CD4-positive, alpha-beta T cell treated with Interferon gamma for 1 hour (primary cell): ENCODE measurements around the gene CNPY1.
A peak's percentile ranks its signal among the peaks of the same experiment; 100 is the strongest.

ENCODE experiments used
- DNase-seq: peaks from one replicate; pipeline ENCODE4 v3.0.0-alpha.2; 2020

CNPY1 gene

GRCh38 chr7:155487509-155488482 is 58.6 kb downstream of the CNPY1 start:
- DNase-seq, result no peak

- no peak for DNase-seq
Observed at GRCh38 chr7:155486783-155487508, 59.4 kb downstream of the CNPY1 start.

- no peak for DNase-seq
Observed at GRCh38 chr7:155484483-155485399, 61.6 kb downstream of the CNPY1 start.

GRCh38 chr7:155483868-155484325 is 62.5 kb downstream of the CNPY1 start:
- no peak for DNase-seq

GRCh38 chr7:155483245-155483644 is 63.1 kb downstream of the CNPY1 start:
- DNase-seq, result no peak

- DNase-seq, result peak; percentile 35
Observed at GRCh38 chr7:155482511-155483183, 63.7 kb downstream of the CNPY1 start.

GRCh38 chr7:155481764-155482163 is 64.6 kb downstream of the CNPY1 start:
- DNase-seq, result no peak

- DNase-seq, result no peak
Observed at GRCh38 chr7:155477476-155477875, 68.9 kb downstream of the CNPY1 start.

GRCh38 chr7:155471718-155472117 is 74.6 kb downstream of the CNPY1 start:
- no peak for DNase-seq

- DNase-seq, result no peak
Observed at GRCh38 chr7:155470686-155471638, 75.4 kb downstream of the CNPY1 start.

- DNase-seq, result no peak
Observed at GRCh38 chr7:155470186-155470487, 76.2 kb downstream of the CNPY1 start.

- DNase-seq, result no peak
Observed at GRCh38 chr7:155469311-155470185, 76.8 kb downstream of the CNPY1 start.

- DNase-seq, result no peak
Observed at GRCh38 chr7:155468785-155469148, 77.6 kb downstream of the CNPY1 start.

- no peak for DNase-seq
Observed at GRCh38 chr7:155467846-155468784, 78.2 kb downstream of the CNPY1 start.

- DNase-seq, result no peak
Observed at GRCh38 chr7:155466814-155467733, 79.3 kb downstream of the CNPY1 start.

- DNase-seq, result no peak
Observed at GRCh38 chr7:155466142-155466813, 80.1 kb downstream of the CNPY1 start.

- DNase-seq, result no peak
Observed at GRCh38 chr7:155465761-155466141, 80.6 kb downstream of the CNPY1 start.
